GM20000 (cell line): ENCODE measurements around the gene LAMB4.

ENCODE experiments used
- DNase-seq: peaks from one replicate; pipeline ENCODE4 v3.0.0; 2012; ENCODE audit warnings: low spot score
- CTCF ChIP-seq: IDR thresholded peaks from 2 replicates; pipeline ENCODE4 v1.5.1; 2012; ENCODE audit warnings: mild to moderate bottlenecking, control low read depth; ENCODE audit errors: extremely low read depth, missing control alignments

LAMB4 gene

GRCh38 chr7:108026116-108026515, 104.0 kb downstream of the LAMB4 start:
- TF ChIP-seq CTCF, result no peak
- DNase-seq, result no peak

- TF ChIP-seq CTCF, result no peak
- DNase-seq, result no peak
These were observed 105.6 kb downstream of the LAMB4 start for GRCh38 chr7:108024538-108024937.

DNA sequence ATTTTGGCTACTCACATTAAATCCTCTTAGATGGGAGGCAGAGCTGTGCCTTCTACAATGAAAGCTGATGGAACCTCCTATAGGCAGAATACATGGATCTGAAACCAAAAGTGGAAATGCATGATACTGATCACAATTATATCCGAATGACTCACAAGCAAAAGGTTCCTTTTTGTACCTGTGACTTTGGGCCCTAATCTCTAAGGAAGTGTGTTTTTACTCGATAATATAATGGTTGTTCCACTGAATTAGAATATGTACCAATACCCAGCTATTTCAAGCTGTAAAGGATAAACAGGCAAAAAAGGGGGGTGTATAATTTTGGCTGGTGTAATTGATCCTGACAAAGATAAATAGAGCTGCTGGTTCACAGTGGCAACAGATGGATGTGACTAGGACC, 109.6 kb downstream of the LAMB4 start:
- no peak for DNase-seq
- TF ChIP-seq CTCF, result no peak

- no peak for TF ChIP-seq CTCF
- DNase-seq, result no peak
These were observed 111.5 kb downstream of the LAMB4 start for GRCh38 chr7:108018668-108019067.

DNA sequence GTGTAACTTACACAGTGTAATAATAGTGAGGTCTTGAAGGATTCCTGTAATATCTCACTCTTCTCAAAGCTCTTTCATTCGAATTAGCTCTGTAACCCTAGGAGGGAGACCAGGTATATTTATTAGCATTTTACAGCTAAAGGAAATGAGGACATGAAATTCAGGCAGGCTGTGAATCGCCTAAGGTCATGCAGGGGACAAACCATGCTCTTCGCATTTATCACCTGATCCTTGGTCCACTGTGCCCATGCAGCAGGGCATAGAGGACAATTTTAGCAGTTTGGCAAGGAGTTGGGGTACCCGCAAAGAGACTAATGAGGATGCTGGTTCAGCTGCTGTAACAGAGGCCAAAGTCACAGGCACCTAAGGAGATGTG, 112.4 kb downstream of the LAMB4 start:
- no peak for DNase-seq
- TF ChIP-seq CTCF, result no peak

DNA sequence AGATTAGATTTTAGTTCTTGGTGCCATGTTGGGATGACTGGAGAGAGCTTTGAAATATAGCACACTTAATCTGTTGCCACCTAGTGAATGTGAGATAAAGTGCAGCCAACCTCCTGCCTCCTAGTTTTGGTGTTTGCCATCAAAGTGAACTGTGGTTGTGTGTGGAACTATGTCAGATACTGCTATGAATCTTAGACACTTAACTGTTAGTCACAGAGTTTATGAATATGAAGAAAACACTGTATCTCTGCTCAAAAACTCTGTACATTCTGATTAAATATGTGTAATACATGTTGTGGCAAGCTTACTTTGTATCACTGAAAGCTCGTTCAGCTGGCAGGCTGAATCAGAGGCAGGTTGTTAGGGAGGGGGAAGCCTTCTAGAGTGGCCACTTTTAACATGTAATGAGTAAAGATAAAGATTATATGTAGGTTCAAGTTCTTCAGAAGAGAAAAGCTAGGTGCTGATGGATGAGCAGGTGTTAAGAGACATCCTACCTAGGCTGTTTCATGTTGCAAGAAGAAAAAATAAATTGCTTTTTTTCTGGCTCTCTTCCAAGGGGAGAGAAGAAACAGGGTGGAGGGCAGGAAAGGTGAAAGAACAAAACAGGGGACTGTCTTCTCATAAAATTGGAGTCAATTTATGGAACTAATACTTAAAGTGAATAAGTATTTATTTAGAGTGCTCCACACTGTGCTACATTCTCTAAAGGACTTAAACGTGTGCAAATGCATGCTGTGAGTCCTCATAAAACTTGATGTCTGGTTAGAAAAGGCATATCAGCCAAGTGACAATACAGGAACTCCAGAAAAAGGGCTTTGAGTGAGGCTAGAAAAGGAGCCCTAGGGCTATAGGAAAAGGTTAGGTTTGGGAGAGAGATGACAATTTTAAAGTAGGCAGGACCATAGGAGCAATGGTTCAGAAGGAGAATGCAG, 113.1 kb downstream of the LAMB4 start:
- no peak for TF ChIP-seq CTCF
- no peak for DNase-seq

GRCh38 chr7:108015740-108016139, 114.4 kb downstream of the LAMB4 start:
- TF ChIP-seq CTCF, result no peak
- DNase-seq, result no peak
